Stimulated activated CD8-positive, alpha-beta memory T cell treated with anti-CD3 and anti-CD28 coated beads, Interleukin-7, amount 100 ng/mL, for 4 hours (primary cell): Measurements from ENCODE around the gene LYRM2.
A peak's percentile ranks its signal among the peaks of the same experiment; 100 is the strongest.

Source experiments
- DNase-seq, 2 donors: peaks; one replicate each; pipeline ENCODE4 v3.0.0-alpha.2; 2020; ENCODE audit warnings: low read depth in 2 of 2

LYRM2 gene

GRCh38 chr6:89638320-89639195 is at the start of gene LYRM2:
Gene LYRM2 (minus strand): TSS chr6:89638747. CDS start chr6:89638716, 31 bp downstream.
- DNase-seq, result peak; percentile 80 to 85

- no peak for DNase-seq
Measured at GRCh38 chr6:89688328-89688727, 49.8 kb upstream of the LYRM2 start.

GRCh38 chr6:89685311-89685710 is 46.8 kb upstream of the LYRM2 start:
- no peak for DNase-seq

GRCh38 chr6:89682991-89683390 is 44.4 kb upstream of the LYRM2 start:
- no peak for DNase-seq

- no peak for DNase-seq
Measured at GRCh38 chr6:89681983-89682564, 43.5 kb upstream of the LYRM2 start.

- DNase-seq, result no peak
Measured at GRCh38 chr6:89680551-89680950, 42.0 kb upstream of the LYRM2 start.

GRCh38 chr6:89680150-89680549 is 41.6 kb upstream of the LYRM2 start:
- DNase-seq, result no peak

- DNase-seq, result no peak
Measured at GRCh38 chr6:89679215-89680120, 40.9 kb upstream of the LYRM2 start.

GRCh38 chr6:89678531-89678930 is 40.0 kb upstream of the LYRM2 start:
- no peak for DNase-seq

- DNase-seq, result no peak
Measured at GRCh38 chr6:89675949-89676748, 37.6 kb upstream of the LYRM2 start.

- DNase-seq, result no peak
Measured at GRCh38 chr6:89670935-89671565, 32.5 kb upstream of the LYRM2 start.

- DNase-seq, result no peak
Measured at GRCh38 chr6:89669002-89669401, 30.5 kb upstream of the LYRM2 start.

- no peak for DNase-seq
Measured at GRCh38 chr6:89667872-89668556, 29.5 kb upstream of the LYRM2 start.

- no peak for DNase-seq
Measured at GRCh38 chr6:89662659-89663223, 24.2 kb upstream of the LYRM2 start.

GRCh38 chr6:89661559-89661958 is 23.0 kb upstream of the LYRM2 start:
- no peak for DNase-seq

- no peak for DNase-seq
Measured at GRCh38 chr6:89660981-89661380, 22.4 kb upstream of the LYRM2 start.

- no peak for DNase-seq
Measured at GRCh38 chr6:89657445-89658158, 19.1 kb upstream of the LYRM2 start.

- DNase-seq, result no peak
Measured at GRCh38 chr6:89655122-89655521, 16.6 kb upstream of the LYRM2 start.

- DNase-seq, result no peak
Measured at GRCh38 chr6:89650579-89650978, 12.0 kb upstream of the LYRM2 start.
